ENCODE measurements around the gene STAMBP. TPM values are rescaled to one million over a fixed set of nuclear protein-coding genes. Genes with fewer than 3 reads are reported as not detected.
"Not testable (repeated sequence)": the region's sequence is repeated elsewhere in the genome, so short reads cannot be mapped to it uniquely, and the experiment has no call there.

STAMBP gene
- total RNA-seq, 4 donors from 2014 or later: 30.5 to 49.1 (median 36.6) TPM

- TF ChIP-seq CTCF (IDR thresholded peaks at IDR 0.05) (no peak), POLR2A (IDR thresholded peaks at IDR 0.05) (no peak)
- intact Hi-C loops (cut with DNase I; ENCODE audit: low total_unique reads): no loop called here
Measured at GRCh38 chr2:73897240-73897583, 68.5 kb downstream of the STAMBP start.

GRCh38 chr2:73897934-73898333, 69.2 kb downstream of the STAMBP start:
- TF ChIP-seq CTCF (IDR thresholded peaks at IDR 0.05): no peak
- 63 to 72% methylated on average over 6 of the region's 6 CpGs for WGBS, 2 donors
- no peak overlapping the region for H3K4me3 ChIP-seq (ENCODE audit: low read depth, poor library complexity, severe bottlenecking)
- peak in 1 of 2 donors; percentile 68 for DNase-seq (ENCODE audit: low spot score in 2 of 2)
- intact Hi-C loops (cut with DNase I; ENCODE audit: low total_unique reads): no loop called here

More at GRCh38 chr2:73897240-73897583, 68.5 kb downstream of the STAMBP start:
- 62 to 74% methylated on average over 4 of the region's 4 CpGs for WGBS, 2 donors
- H3K4me3 ChIP-seq (ENCODE audit: low read depth, poor library complexity, severe bottlenecking): no peak overlapping the region
- DNase-seq (ENCODE audit: low spot score in 2 of 2): peak in 1 of 2 donors; percentile 58

GRCh38 chr2:73899801-73900336, 71.1 kb downstream of the STAMBP start:
- no peak for TF ChIP-seq POLR2A (IDR thresholded peaks at IDR 0.05)
- TF ChIP-seq CTCF (IDR thresholded peaks at IDR 0.05): no peak
- WGBS, 2 donors: 81 to 82% methylated on average over 8 of the region's 8 CpGs
- H3K4me3 ChIP-seq (ENCODE audit: low read depth, poor library complexity, severe bottlenecking): no peak overlapping the region

GRCh38 chr2:73901143-73901542, 72.4 kb downstream of the STAMBP start:
- DNase-seq (ENCODE audit: low spot score in 2 of 2): peak in 1 of 2 donors; percentile 53
- intact Hi-C loops (cut with DNase I; ENCODE audit: low total_unique reads): no loop called here
- TF ChIP-seq POLR2A (IDR thresholded peaks at IDR 0.05) (no peak), CTCF (IDR thresholded peaks at IDR 0.05) (no peak)
- H3K4me3 ChIP-seq (ENCODE audit: low read depth, poor library complexity, severe bottlenecking): no peak overlapping the region
- WGBS, 2 donors: 77 to 92% methylated on average over 9 of the region's 10 CpGs

More at GRCh38 chr2:73899801-73900336, 71.1 kb downstream of the STAMBP start:
- intact Hi-C loops (cut with DNase I; ENCODE audit: low total_unique reads): no loop called here
- peak in 1 of 2 donors; percentile 31 for DNase-seq (ENCODE audit: low spot score in 2 of 2)

GRCh38 chr2:73902284-73902683, 73.5 kb downstream of the STAMBP start:
- no peak for TF ChIP-seq CTCF (IDR thresholded peaks at IDR 0.05)
- no peak for TF ChIP-seq POLR2A (IDR thresholded peaks at IDR 0.05)
- H3K4me3 ChIP-seq (ENCODE audit: low read depth, poor library complexity, severe bottlenecking): no peak overlapping the region
- intact Hi-C loops (cut with DNase I; ENCODE audit: low total_unique reads): no loop called here
- DNase-seq (ENCODE audit: low spot score in 2 of 2): peak in 1 of 2 donors; percentile 18
- WGBS, 2 donors: 81 to 89% methylated on average over 4 of the region's 4 CpGs

- TF ChIP-seq POLR2A (IDR thresholded peaks at IDR 0.05) (no peak), CTCF (IDR thresholded peaks at IDR 0.05) (no peak)
- DNase-seq (ENCODE audit: low spot score in 2 of 2): peak in 1 of 2 donors; percentile 4
- 81 to 88% methylated on average over 4 of the region's 4 CpGs for WGBS, 2 donors
- intact Hi-C loops (cut with DNase I; ENCODE audit: low total_unique reads): no loop called here
- no peak overlapping the region for H3K4me3 ChIP-seq (ENCODE audit: low read depth, poor library complexity, severe bottlenecking)
Measured at GRCh38 chr2:73903313-73903712, 74.6 kb downstream of the STAMBP start.

GRCh38 chr2:73903949-73904613, 75.3 kb downstream of the STAMBP start:
- WGBS, 2 donors: 91 to 92% methylated on average over 5 of the region's 5 CpGs

More at GRCh38 chr2:73903949-73904613, 75.3 kb downstream of the STAMBP start:
- H3K4me3 ChIP-seq (ENCODE audit: low read depth, poor library complexity, severe bottlenecking); intact Hi-C loops (cut with DNase I; ENCODE audit: low total_unique reads): not testable (repeated sequence)
- peak in 1 of 2 donors; percentile 18 for DNase-seq (ENCODE audit: low spot score in 2 of 2)
